Ovary (tissue), 3 donors: ENCODE data around the gene TNFRSF19.

ENCODE experiments used
- CTCF ChIP-seq, 3 donors: fragments of 450-650 bp in 2 of 3; fragments of 200-600 bp in 1 of 3; IDR thresholded peaks; one replicate each; pipeline versions ENCODE4 v1.5.1 to v1.8.0; 2016 to 2022; ENCODE audit warnings: antibody characterized with exemption in 3 of 3, mild to moderate bottlenecking in 1 of 3
- POLR2A ChIP-seq: fragments of 450-650 bp; IDR thresholded peaks from one replicate; pipeline ENCODE4 v1.6.1; 2017; ENCODE audit warnings: antibody characterized with exemption, mild to moderate bottlenecking, moderate library complexity
- donor health status: DM: no; HTN: no; CAD: no.

GRCh38 chr13:23588666-23589065 lies 18.5 kb downstream of the TNFRSF19 start:
- TF ChIP-seq CTCF (IDR thresholded peaks at IDR 0.05) (no peak), POLR2A (no peak)
